Suprapubic skin (tissue), 4 donors: ENCODE results near the gene EGLN3.

Experiments
- POLR2A ChIP-seq, 2 donors: fragments of 450-650 bp; IDR thresholded peaks; one replicate each; pipeline ENCODE4 v1.6.1; 2017; ENCODE audit warnings: antibody characterized with exemption in 2 of 2, mild to moderate bottlenecking in 2 of 2, moderate library complexity in 2 of 2
- POLR2AphosphoS5 ChIP-seq, 3 donors: sonication (generic); formaldehyde crosslinking; IDR thresholded peaks; one replicate each; pipeline ENCODE4 v1.6.1; 2017; ENCODE audit warnings: antibody characterized with exemption in 3 of 3
- TF ChIP-seq, protein P1 (sequence below), 2 donors: fragments of 200-600 bp in 1 of 2; fragments of 450-650 bp in 1 of 2; sonication (generic) in 1 of 2; IDR thresholded peaks; one replicate each; pipeline ENCODE4 v1.5.1; 2016 to 2019; ENCODE audit warnings: antibody characterized with exemption in 2 of 2, mild to moderate bottlenecking in 1 of 2, moderate library complexity in 1 of 2

DNA sequence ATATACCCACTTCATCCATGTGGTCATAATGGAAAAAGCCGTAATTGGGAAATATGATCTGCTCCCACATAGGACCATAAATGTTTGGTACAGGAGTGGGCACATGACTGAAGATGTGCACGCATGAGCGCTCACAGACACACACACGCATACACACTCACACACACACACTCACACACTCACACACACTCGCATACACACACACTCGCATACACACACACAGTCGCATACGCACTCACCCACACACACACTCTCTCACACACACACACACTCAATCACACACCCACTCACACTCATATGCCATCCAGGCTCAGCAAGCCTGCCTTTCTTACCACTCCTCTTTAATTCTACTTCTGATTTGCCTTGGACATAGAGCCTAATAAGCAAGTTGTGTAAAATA is 45.6 kb upstream of the EGLN3 start:
- TF ChIP-seq, protein P1, sequence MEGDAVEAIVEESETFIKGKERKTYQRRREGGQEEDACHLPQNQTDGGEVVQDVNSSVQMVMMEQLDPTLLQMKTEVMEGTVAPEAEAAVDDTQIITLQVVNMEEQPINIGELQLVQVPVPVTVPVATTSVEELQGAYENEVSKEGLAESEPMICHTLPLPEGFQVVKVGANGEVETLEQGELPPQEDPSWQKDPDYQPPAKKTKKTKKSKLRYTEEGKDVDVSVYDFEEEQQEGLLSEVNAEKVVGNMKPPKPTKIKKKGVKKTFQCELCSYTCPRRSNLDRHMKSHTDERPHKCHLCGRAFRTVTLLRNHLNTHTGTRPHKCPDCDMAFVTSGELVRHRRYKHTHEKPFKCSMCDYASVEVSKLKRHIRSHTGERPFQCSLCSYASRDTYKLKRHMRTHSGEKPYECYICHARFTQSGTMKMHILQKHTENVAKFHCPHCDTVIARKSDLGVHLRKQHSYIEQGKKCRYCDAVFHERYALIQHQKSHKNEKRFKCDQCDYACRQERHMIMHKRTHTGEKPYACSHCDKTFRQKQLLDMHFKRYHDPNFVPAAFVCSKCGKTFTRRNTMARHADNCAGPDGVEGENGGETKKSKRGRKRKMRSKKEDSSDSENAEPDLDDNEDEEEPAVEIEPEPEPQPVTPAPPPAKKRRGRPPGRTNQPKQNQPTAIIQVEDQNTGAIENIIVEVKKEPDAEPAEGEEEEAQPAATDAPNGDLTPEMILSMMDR (IDR thresholded peaks at IDR 0.05) = no peak
- TF ChIP-seq POLR2A (IDR thresholded peaks at IDR 0.05) (no peak), POLR2AphosphoS5 (IDR thresholded peaks at IDR 0.05) (no peak)
